CD4-positive, alpha-beta T cell (primary cell): Measurements from ENCODE around the gene CDC45. TPM values are rescaled to one million over a fixed set of nuclear protein-coding genes. Genes with fewer than 3 reads are reported as not detected.

Source experiments
- ATAC-seq: fragments of 200-7000 bp; cut with Tn5 transposase; one replicate; pipeline ENCODE4 v1.10.0; 2022; ENCODE audit warnings: mild to moderate bottlenecking; ENCODE audit not compliant: poor library complexity
- CTCF ChIA-PET: fragments of 350-600 bp; sonication (Branson Sonifier 250); formaldehyde crosslinking; loops from one replicate; lab custom pipeline; 2021; ENCODE audit warnings: antibody characterized with exemption, inconsistent platforms; lab: Charles Lee
- POLR2A ChIA-PET: fragments of 350-600 bp; sonication (Branson Sonifier 250); formaldehyde crosslinking; loops from one replicate; lab custom pipeline; 2021; ENCODE audit warnings: antibody characterized with exemption, inconsistent platforms; lab: Charles Lee
- DNase-seq, 14 experiments: peaks; one replicate each; pipeline ENCODE4 v3.0.0-alpha.2; 2013 to 2020; ENCODE audit warnings: mixed read lengths in 2 of 14
- H3K27ac ChIP-seq, 2 donors: one replicate each; pipeline versions ENCODE4 v1.5.1 to v1.7.0; 2013; ENCODE audit warnings: low read length in 2 of 2, low read depth in 1 of 2, mild to moderate bottlenecking in 1 of 2
- H3K27me3 ChIP-seq, 2 experiments: 1 replicate in 1 of 2; 2 replicates in 1 of 2; pipeline versions ENCODE4 v1.6.1 to v1.7.0; 2013; ENCODE audit warnings: low read length in 2 of 2, control low read depth in 1 of 2, mild to moderate bottlenecking in 1 of 2, moderate library complexity in 1 of 2; ENCODE audit not compliant: insufficient read depth in 2 of 2, control insufficient read depth in 1 of 2
- H3K36me3 ChIP-seq: one replicate; pipeline ENCODE4 v1.6.1; 2013; ENCODE audit warnings: low read length, control low read depth; ENCODE audit not compliant: insufficient read depth
- H3K4me1 ChIP-seq: one replicate; pipeline ENCODE4 v1.6.1; 2013; ENCODE audit warnings: low read length, control low read depth; ENCODE audit not compliant: insufficient read depth
- H3K4me3 ChIP-seq: one replicate; pipeline ENCODE4 v1.5.1; 2013; ENCODE audit warnings: mild to moderate bottlenecking, low read length, moderate library complexity
- H3K9me3 ChIP-seq, 2 experiments: 1 replicate in 1 of 2; 2 replicates in 1 of 2; pipeline versions ENCODE4 v1.6.1 to v1.7.0; 2013; ENCODE audit warnings: low read length in 2 of 2, mild to moderate bottlenecking in 2 of 2, control low read depth in 1 of 2, moderate library complexity in 1 of 2; ENCODE audit not compliant: control insufficient read depth in 1 of 2, insufficient read depth in 1 of 2
- H3K27ac Mint-ChIP-seq: one replicate; pipeline ENCODE4 v1.8.0; 2020; ENCODE audit warnings: mixed read lengths
- H3K27me3 Mint-ChIP-seq: one replicate; pipeline ENCODE4 v1.8.0; 2021; ENCODE audit warnings: mixed read lengths
- H3K36me3 Mint-ChIP-seq: one replicate; pipeline ENCODE4 v1.8.0; 2021; ENCODE audit warnings: low read depth, mixed read lengths
- H3K4me1 Mint-ChIP-seq: one replicate; pipeline ENCODE4 v1.8.0; 2021; ENCODE audit warnings: low read depth, mixed read lengths
- H3K4me3 Mint-ChIP-seq: one replicate; pipeline ENCODE4 v1.8.0; 2020; ENCODE audit warnings: mild to moderate bottlenecking, mixed read lengths
- H3K9me3 Mint-ChIP-seq: one replicate; pipeline ENCODE4 v1.8.0; 2020; ENCODE audit warnings: mixed read lengths
- CTCF ChIP-seq: fragments of 200-600 bp; IDR thresholded peaks from one replicate; pipeline ENCODE4 v1.8.0; 2022; ENCODE audit warnings: antibody characterized with exemption, mild to moderate bottlenecking
- intact Hi-C, 2 experiments: fragments of 100-400 bp; cut with DNase I in 1 of 2; cut with micrococcal nuclease in 1 of 2; formaldehyde crosslinking; loops; one replicate each; pipeline versions ENCODE4 v1.15.1 to v1.9.0; 2023 to 2025; cut with DNase I, micrococcal nuclease
- total RNA-seq, 174 experiments: library from RNA in 2 of 174; stranded (reverse) in 2 of 174; gene quantifications; one replicate each; pipeline ENCODE4 v1.2.3 and lab custom pipeline; 2021 to 2026

The CDC45 gene
- total RNA-seq, 2 experiments from 2014 or later = 0.75 to 0.82 TPM

- Mint-ChIP-seq H3K27me3 (no peaks in the 10 kb centered on the region), H3K27ac (no peak overlapping the region), H3K4me3 (no peak overlapping the region), H3K36me3 (peaks cover 84% of the 10 kb centered on the region), H3K4me1 (no peaks in the 10 kb centered on the region), H3K9me3 (no peaks in the 10 kb centered on the region)
- H3K4me1 ChIP-seq = no peaks in the 10 kb centered on the region
- no peak overlapping the region for H3K27ac ChIP-seq
- ChIA-PET POLR2A (no interaction called here), CTCF (no interaction called here)
- no peak for DNase-seq
- intact Hi-C loops = no loop called here
- ATAC-seq = no peak
- TF ChIP-seq CTCF = no peak
- peaks cover 72% of the 10 kb centered on the region for H3K36me3 ChIP-seq
- H3K27me3 ChIP-seq = no peaks in the 10 kb centered on the region
- no peaks in the 10 kb centered on the region for H3K9me3 ChIP-seq
- H3K4me3 ChIP-seq = no peak overlapping the region
These were observed 23.9 kb upstream of the CDC45 start for GRCh38 chr22:19455585-19456370.

GRCh38 chr22:19456541-19456940 is 23.2 kb upstream of the CDC45 start:
- H3K27me3 Mint-ChIP-seq = no peaks in the 10 kb centered on the region
- peaks cover 83% of the 10 kb centered on the region for H3K36me3 Mint-ChIP-seq
- Histone ChIP-seq H3K36me3 (peaks cover 74% of the 10 kb centered on the region), H3K27ac (no peak overlapping the region), H3K27me3 (no peaks in the 10 kb centered on the region), H3K4me3 (no peak overlapping the region), H3K4me1 (no peaks in the 10 kb centered on the region), H3K9me3 (no peaks in the 10 kb centered on the region)
- ATAC-seq (no peak), DNase-seq (no peak)
- no peaks in the 10 kb centered on the region for H3K9me3 Mint-ChIP-seq
- ChIA-PET POLR2A (no interaction called here), CTCF (no interaction called here)
- intact Hi-C loops = no loop called here
- no peak overlapping the region for H3K4me3 Mint-ChIP-seq
- H3K4me1 Mint-ChIP-seq = no peaks in the 10 kb centered on the region
- TF ChIP-seq CTCF = no peak
- H3K27ac Mint-ChIP-seq = no peak overlapping the region

GRCh38 chr22:19457828-19458428 is 21.8 kb upstream of the CDC45 start:
- Mint-ChIP-seq H3K27me3 (no peaks in the 10 kb centered on the region), H3K9me3 (no peaks in the 10 kb centered on the region), H3K27ac (no peak overlapping the region), H3K36me3 (peaks cover 76% of the 10 kb centered on the region), H3K4me3 (no peak overlapping the region), H3K4me1 (no peaks in the 10 kb centered on the region)
- DNase-seq (no peak), ATAC-seq (no peak)
- Histone ChIP-seq H3K36me3 (peaks cover 70% of the 10 kb centered on the region), H3K4me1 (no peaks in the 10 kb centered on the region), H3K27ac (no peak overlapping the region), H3K27me3 (no peaks in the 10 kb centered on the region), H3K9me3 (no peaks in the 10 kb centered on the region), H3K4me3 (no peak overlapping the region)
- no peak for TF ChIP-seq CTCF
- CTCF ChIA-PET = no interaction called here
- POLR2A ChIA-PET = interaction anchor here (0.6 kb wide), 1 partner anchor 283 kb away, joined by 3 read pairs; no protein-coding TSS in a partner anchor
- intact Hi-C loops = no loop called here
